GM12878 (cell line): ENCODE measurements around the gene SNX4. TPM values are rescaled to one million over a fixed set of nuclear protein-coding genes. Genes with fewer than 3 reads are reported as not detected.

Experiments used
- ATAC-seq: fragments of 200-7000 bp; cut with Tn5 transposase; 3 replicates; pipeline ENCODE4 v1.9.1; 2020; ENCODE audit warnings: mild to moderate bottlenecking, moderate library complexity
- BruUV-seq: library from RNA; stranded (reverse); fragments of 400-500 nt; replicated peaks from 2 replicates; lab custom pipeline; 2021; lab: Mats Ljungman, UMichigan
- CTCF ChIA-PET: fragments of 300-600 bp; sonication (Branson Sonifier 250); formaldehyde crosslinking; extraction: SDS; loops from one replicate; lab custom pipeline; 2021; ENCODE audit warnings: inconsistent platforms; lab: Yijun Ruan, JAX
- POLR2A ChIA-PET: fragments of 350-600 bp; formaldehyde crosslinking; extraction: SDS; loops from one replicate; lab custom pipeline; 2021; ENCODE audit warnings: inconsistent platforms; lab: Charles Lee
- RAD21 ChIA-PET: fragments of 300-600 bp; sonication (Branson Sonifier 250); formaldehyde crosslinking; loops from one replicate; lab custom pipeline; 2023; ENCODE audit warnings: antibody characterized with exemption; ENCODE audit not compliant: unreplicated experiment; lab: Charles Lee
- SMC1A ChIA-PET: fragments of 300-600 bp; sonication (Branson Sonifier 250); formaldehyde crosslinking; loops from one replicate; lab custom pipeline; 2023; ENCODE audit not compliant: unreplicated experiment, uncharacterized antibody; lab: Charles Lee
- DNase-seq: peaks from one replicate; pipeline ENCODE4 v3.0.0-alpha.2; 2011; ENCODE audit warnings: low read depth, low spot score
- FAIRE-seq: peaks from 3 replicates; lab custom pipeline; 2011; peaks lifted over from hg19 to GRCh38; lab: Jason Lieb, UNC
- H2AFZ ChIP-seq: 2 replicates; pipeline ENCODE4 v1.6.0; 2011; ENCODE audit warnings: low read depth, low read length, control low read depth; ENCODE audit not compliant: control insufficient read depth
- H3K27ac ChIP-seq: 2 replicates; pipeline ENCODE4 v1.5.1; 2011; ENCODE audit warnings: control low read depth; ENCODE audit not compliant: control insufficient read depth, insufficient read depth
- H3K27me3 ChIP-seq, 2 experiments: replicated peaks in 1 of 2; 2 replicates each; pipeline versions ENCODE4 v1.6.0 to v1.6.1; 2011; ENCODE audit warnings: low read length in 1 of 2; ENCODE audit not compliant: control insufficient read depth in 2 of 2, insufficient read depth in 2 of 2
- H3K36me3 ChIP-seq, 2 experiments: 2 replicates each; pipeline ENCODE4 v1.5.1; 2011; ENCODE audit warnings: low read length in 1 of 2; ENCODE audit not compliant: control insufficient read depth in 2 of 2, insufficient read depth in 2 of 2
- H3K4me1 ChIP-seq: 2 replicates; pipeline ENCODE4 v1.6.1; 2011; ENCODE audit warnings: mild to moderate bottlenecking, low read length, moderate library complexity, mixed read lengths; ENCODE audit not compliant: control insufficient read depth, insufficient read depth
- H3K4me2 ChIP-seq: 2 replicates; pipeline ENCODE4 v1.6.0; 2011; ENCODE audit warnings: control low read depth; ENCODE audit not compliant: control insufficient read depth, insufficient read depth
- H3K4me3 ChIP-seq: fragments of 200-600 bp; sonication (generic); 2 replicates; pipeline ENCODE4 v1.5.1; 2016
- H3K79me2 ChIP-seq: 2 replicates; pipeline ENCODE4 v1.6.0; 2011; ENCODE audit warnings: low read length; ENCODE audit not compliant: control insufficient read depth, insufficient read depth
- H3K9ac ChIP-seq: 2 replicates; pipeline ENCODE4 v1.8.0; 2011; ENCODE audit warnings: low read length, control low read depth, mixed read lengths; ENCODE audit not compliant: control insufficient read depth, insufficient read depth
- H3K9me3 ChIP-seq: replicated peaks from 3 replicates; pipeline ENCODE4 v1.5.1; 2011; ENCODE audit warnings: mild to moderate bottlenecking, low read length; ENCODE audit not compliant: control insufficient read depth, insufficient read depth
- H4K20me1 ChIP-seq: 2 replicates; pipeline ENCODE4 v1.6.0; 2011; ENCODE audit not compliant: control insufficient read depth, insufficient read depth
- CBX3 ChIP-seq: fragments of 200-600 bp; sonication (generic); IDR thresholded peaks from 2 replicates; pipeline ENCODE4 v1.6.1; 2016; ENCODE audit warnings: low read depth, borderline replicate concordance
- FOXM1 ChIP-seq: IDR thresholded peaks from 2 replicates; pipeline ENCODE4 v1.6.1; 2012; ENCODE audit warnings: low read depth, mild to moderate bottlenecking, inconsistent platforms, low read length, moderate library complexity
- POLR2AphosphoS2 ChIP-seq: IDR thresholded peaks from 2 replicates; pipeline ENCODE4 v1.6.1; 2011; ENCODE audit warnings: low read depth, mild to moderate bottlenecking, low read length, improper control_type of control experiment, moderate library complexity
- SP1 ChIP-seq: IDR thresholded peaks from one replicate; pipeline ENCODE4 v1.6.1; 2011; ENCODE audit warnings: low read depth, low read length
- WGBS: methylation state at CpG from one replicate; pipeline ENCODE4 v1.1.6; 2016; ENCODE audit warnings: low lambda C conversion rate; ENCODE audit not compliant: insufficient replicate concordance, insufficient coverage; ENCODE audit errors: missing lambda C conversion rate; 5-methylcytosine and 5-hydroxymethylcytosine counted together
- in situ Hi-C: fragments of 300-500 bp; cut with MboI; formaldehyde crosslinking; loops from 9 replicates; pipeline ENCODE4 v1.14.3; 2018; ENCODE audit warnings: mixed read lengths
- intact Hi-C: fragments of 100-400 bp; cut with micrococcal nuclease; formaldehyde crosslinking; loops from one replicate; pipeline ENCODE4 v1.14.2; 2022; ENCODE audit not compliant: unreplicated experiment
- polyA plus RNA-seq, 11 experiments: library from polyadenylated mRNA; depleted of rRNA in 4 of 11; unstranded in 6 of 11; stranded (reverse) in 5 of 11; fragments of >200 nt; fragmentation: Nextera tagmentation in 4 of 11; fragmentation: Illumina TruSeq in 1 of 11; extraction: Ambion mirVana in 4 of 11; extraction: Trizol in 1 of 11; gene quantifications; 1 replicate in 1 of 11; 2 replicates in 10 of 11; pipeline versions ENCODE4 v1.2.1 to v1.2.3, GENCODE V29; 2011 to 2016; ENCODE audit warnings: inconsistent platforms in 2 of 11, missing spikeins in 2 of 11, low read depth in 1 of 11
- total RNA-seq, 4 experiments: library from RNA; depleted of rRNA in 3 of 4; stranded (reverse); fragments of >200 nt in 3 of 4; fragmentation: Illumina TruSeq in 1 of 4; extraction: Trizol in 1 of 4; gene quantifications; 2 replicates each; pipeline versions ENCODE4 v1.2.1 to v1.2.3, GENCODE V29; 2013 to 2021
- TF ChIP-seq, protein P1 (sequence below): fragments of 450-650 bp; IDR thresholded peaks from 2 replicates; pipeline ENCODE4 v1.6.1; 2017; ENCODE audit warnings: mild to moderate bottlenecking, low read depth, inconsistent platforms; ENCODE audit not compliant: poor library complexity, severe bottlenecking

SNX4 gene
- total and polyA plus RNA-seq, 10 of the 15 experiments (the other 5 are each of a cell fraction or from before 2014, with no cell fraction given): 33.4 to 94.5 (median 60.5) TPM

GRCh38 chr3:125443923-125444322, 76.1 kb downstream of the SNX4 start:
- 24% methylated on average over 1 of the region's 1 CpG for WGBS
- H3K27ac ChIP-seq: no peak overlapping the region
- no peak for DNase-seq
- ChIA-PET POLR2A (no interaction called here), CTCF (interaction anchor here (8.3 kb wide), 1 partner anchor 141 kb away, joined by 90 read pairs; no protein-coding TSS in a partner anchor)
- H3K27me3 ChIP-seq: no peaks in the 10 kb centered on the region
- intact Hi-C loops (no loop called here), in situ Hi-C loops (loop anchor here (25.0 kb wide), 1 partner anchor 457 kb away; no protein-coding TSS in a partner anchor)
- BruUV-seq: no TSS peak
- H3K4me1 ChIP-seq: no peaks in the 10 kb centered on the region
- no peak overlapping the region for H3K4me2 ChIP-seq
- H2AFZ ChIP-seq: no peak overlapping the region
- FAIRE-seq: no peak
- peaks cover 0 to 3% of the 10 kb centered on the region in 2 experiments; a peak in 1 of 4 replicates for H3K36me3 ChIP-seq
- H4K20me1 ChIP-seq: no peaks in the 10 kb centered on the region
- H3K9me3 ChIP-seq: no peaks in the 10 kb centered on the region
- TF ChIP-seq CBX3 (no peak), POLR2AphosphoS2 (no peak), FOXM1 (no peak)
- TF ChIP-seq, all 136 proteins: peak for 0
- ATAC-seq: no peak
- Histone ChIP-seq H3K79me2 (no peaks in the 10 kb centered on the region), H3K9ac (no peak overlapping the region), H3K4me3 (no peak overlapping the region)
- RAD21 ChIA-PET: interaction anchor here (0.7 kb wide), 1 partner anchor 142 kb away, joined by 3 read pairs; no protein-coding TSS in a partner anchor
- SMC1A ChIA-PET: interaction anchor here (0.7 to 10.6 kb wide), 2 partner anchors 11 to 140 kb away, joined by 3 to 61 read pairs; no protein-coding TSS in a partner anchor

DNA sequence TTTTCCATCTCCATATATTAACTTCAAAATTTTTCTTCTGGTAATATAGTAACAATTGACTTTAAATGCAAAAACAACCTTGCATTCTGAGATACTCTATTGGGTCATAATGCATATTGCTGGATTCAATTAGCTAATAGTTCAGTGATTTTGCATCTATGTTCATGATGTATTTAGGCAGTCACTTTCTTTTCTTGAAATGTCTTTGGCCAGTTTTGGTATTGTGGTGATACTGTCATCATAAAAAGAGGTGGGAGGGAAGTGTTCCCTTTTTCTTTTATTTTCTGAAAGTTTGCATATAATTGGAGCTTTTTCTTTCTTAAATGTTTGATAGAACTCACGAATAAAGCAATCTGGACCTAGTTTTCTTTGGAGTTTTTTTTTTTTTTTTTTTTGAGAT, 77.5 kb downstream of the SNX4 start:
- Histone ChIP-seq H2AFZ (no peak overlapping the region), H3K9me3 (no peaks in the 10 kb centered on the region), H3K79me2 (no peaks in the 10 kb centered on the region), H3K27me3 (no peaks in the 10 kb centered on the region), H3K4me1 (no peaks in the 10 kb centered on the region), H4K20me1 (no peaks in the 10 kb centered on the region), H3K9ac (no peak overlapping the region), H3K36me3 (peaks cover 0 to 2% of the 10 kb centered on the region in 2 experiments; a peak in 1 of 4 replicates), H3K4me2 (no peak overlapping the region), H3K27ac (no peak overlapping the region), H3K4me3 (no peak overlapping the region)
- POLR2A ChIA-PET: interaction anchor here (0.6 kb wide), 3 partner anchors 11 to 186 kb away, joined by 3 to 4 read pairs (median 3); no protein-coding TSS in a partner anchor
- RAD21 ChIA-PET: interaction anchor here (0.9 to 6.3 kb wide), 3 partner anchors 21 to 447 kb away, joined by 3 to 30 read pairs (median 7); no protein-coding TSS in a partner anchor
- BruUV-seq: no TSS peak
- TF ChIP-seq SP1: no peak
- TF ChIP-seq, protein P1, sequence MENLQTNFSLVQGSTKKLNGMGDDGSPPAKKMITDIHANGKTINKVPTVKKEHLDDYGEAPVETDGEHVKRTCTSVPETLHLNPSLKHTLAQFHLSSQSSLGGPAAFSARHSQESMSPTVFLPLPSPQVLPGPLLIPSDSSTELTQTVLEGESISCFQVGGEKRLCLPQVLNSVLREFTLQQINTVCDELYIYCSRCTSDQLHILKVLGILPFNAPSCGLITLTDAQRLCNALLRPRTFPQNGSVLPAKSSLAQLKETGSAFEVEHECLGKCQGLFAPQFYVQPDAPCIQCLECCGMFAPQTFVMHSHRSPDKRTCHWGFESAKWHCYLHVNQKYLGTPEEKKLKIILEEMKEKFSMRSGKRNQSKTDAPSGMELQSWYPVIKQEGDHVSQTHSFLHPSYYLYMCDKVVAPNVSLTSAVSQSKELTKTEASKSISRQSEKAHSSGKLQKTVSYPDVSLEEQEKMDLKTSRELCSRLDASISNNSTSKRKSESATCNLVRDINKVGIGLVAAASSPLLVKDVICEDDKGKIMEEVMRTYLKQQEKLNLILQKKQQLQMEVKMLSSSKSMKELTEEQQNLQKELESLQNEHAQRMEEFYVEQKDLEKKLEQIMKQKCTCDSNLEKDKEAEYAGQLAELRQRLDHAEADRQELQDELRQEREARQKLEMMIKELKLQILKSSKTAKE: no peak
- CTCF ChIA-PET: interaction anchor here (0.6 to 8.3 kb wide), 5 partner anchors 8 to 447 kb away, joined by 3 to 90 read pairs (median 3); no protein-coding TSS in a partner anchor
- ATAC-seq: no peak
- SMC1A ChIA-PET: interaction anchor here (0.8 to 10.6 kb wide), 3 partner anchors 10 to 141 kb away, joined by 3 to 61 read pairs (median 3); no protein-coding TSS in a partner anchor
- DNase-seq: no peak
- in situ Hi-C loops: loop anchor here (25.0 kb wide), 1 partner anchor 455 kb away; no protein-coding TSS in a partner anchor
- intact Hi-C loops: no loop called here
- WGBS: 100% methylated on average over 1 of the region's 1 CpG
- no peak for FAIRE-seq
